ENCODE results near the gene SLC6A7.

The SLC6A7 gene

DNA sequence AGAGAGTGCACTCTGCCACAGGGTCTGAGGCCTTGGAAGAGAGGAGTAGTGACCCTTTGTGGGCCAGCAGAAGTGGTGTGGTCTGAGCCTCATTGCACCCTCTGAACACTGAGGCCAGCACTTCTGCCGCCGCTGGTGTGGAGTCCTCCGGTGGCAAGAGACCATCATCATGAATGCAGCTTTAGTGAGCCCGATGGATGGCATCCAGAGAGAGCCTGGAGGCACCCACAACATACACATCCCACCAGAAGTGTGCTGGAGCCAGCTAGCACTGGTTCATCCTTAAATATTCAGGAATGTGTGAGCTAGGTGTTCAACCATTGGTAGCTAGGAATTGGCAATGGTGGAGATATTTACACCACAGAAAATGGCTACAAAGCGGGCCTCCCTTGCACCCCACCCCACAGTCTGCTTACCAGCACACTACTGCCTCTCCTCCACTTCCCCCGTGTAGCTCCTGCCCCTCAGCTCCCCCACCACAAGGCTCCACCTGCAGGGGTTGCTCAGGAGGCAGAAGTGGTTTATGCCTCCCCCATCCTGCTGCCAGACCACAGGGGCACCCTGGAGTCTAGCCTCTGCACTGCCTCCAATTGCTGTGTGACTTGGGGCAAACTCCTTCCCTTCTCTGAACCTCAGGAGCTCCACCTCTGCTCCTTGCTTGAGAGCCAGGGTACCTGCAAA is 16.4 kb downstream of the SLC6A7 start:
- peak; percentile 79 for DNase-seq (ENCODE audit: low read depth)
- TF ChIP-seq, protein P1, sequence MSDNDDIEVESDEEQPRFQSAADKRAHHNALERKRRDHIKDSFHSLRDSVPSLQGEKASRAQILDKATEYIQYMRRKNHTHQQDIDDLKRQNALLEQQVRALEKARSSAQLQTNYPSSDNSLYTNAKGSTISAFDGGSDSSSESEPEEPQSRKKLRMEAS (IDR thresholded peaks at IDR 0.05; ENCODE audit: low read depth, low read length), result peak; percentile 22
- no peak for TF ChIP-seq MYC (IDR thresholded peaks at IDR 0.05; ENCODE audit: low read depth, low read length)

DNA sequence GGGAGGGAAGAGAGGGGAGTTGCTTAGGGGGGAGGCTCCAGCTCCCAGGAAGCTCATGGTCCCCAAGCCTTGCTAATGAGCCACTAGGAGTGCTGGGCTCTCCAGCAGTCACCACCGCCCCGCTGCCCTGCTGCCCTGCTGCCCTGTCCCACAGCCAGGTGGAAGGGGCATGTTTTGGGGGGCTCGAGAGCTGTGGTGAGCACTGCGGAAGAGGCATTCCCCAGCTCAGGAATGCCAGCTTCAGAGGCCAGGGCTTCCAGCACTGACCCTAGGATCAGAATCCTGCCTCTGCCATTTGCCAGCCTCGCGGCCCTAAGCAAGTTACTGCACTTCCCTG is 16.9 kb downstream of the SLC6A7 start:
- DNase-seq (ENCODE audit: low read depth), result no peak
- TF ChIP-seq, protein P1 (IDR thresholded peaks at IDR 0.05; ENCODE audit: low read depth, low read length), result no peak
- TF ChIP-seq, protein P2, sequence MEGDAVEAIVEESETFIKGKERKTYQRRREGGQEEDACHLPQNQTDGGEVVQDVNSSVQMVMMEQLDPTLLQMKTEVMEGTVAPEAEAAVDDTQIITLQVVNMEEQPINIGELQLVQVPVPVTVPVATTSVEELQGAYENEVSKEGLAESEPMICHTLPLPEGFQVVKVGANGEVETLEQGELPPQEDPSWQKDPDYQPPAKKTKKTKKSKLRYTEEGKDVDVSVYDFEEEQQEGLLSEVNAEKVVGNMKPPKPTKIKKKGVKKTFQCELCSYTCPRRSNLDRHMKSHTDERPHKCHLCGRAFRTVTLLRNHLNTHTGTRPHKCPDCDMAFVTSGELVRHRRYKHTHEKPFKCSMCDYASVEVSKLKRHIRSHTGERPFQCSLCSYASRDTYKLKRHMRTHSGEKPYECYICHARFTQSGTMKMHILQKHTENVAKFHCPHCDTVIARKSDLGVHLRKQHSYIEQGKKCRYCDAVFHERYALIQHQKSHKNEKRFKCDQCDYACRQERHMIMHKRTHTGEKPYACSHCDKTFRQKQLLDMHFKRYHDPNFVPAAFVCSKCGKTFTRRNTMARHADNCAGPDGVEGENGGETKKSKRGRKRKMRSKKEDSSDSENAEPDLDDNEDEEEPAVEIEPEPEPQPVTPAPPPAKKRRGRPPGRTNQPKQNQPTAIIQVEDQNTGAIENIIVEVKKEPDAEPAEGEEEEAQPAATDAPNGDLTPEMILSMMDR (IDR thresholded peaks at IDR 0.05; ENCODE audit: low read depth, low read length), result no peak
- no peak for TF ChIP-seq POLR2A (IDR thresholded peaks at IDR 0.05; ENCODE audit: extremely low read depth, insufficient read length)
- TF ChIP-seq MYC (IDR thresholded peaks at IDR 0.05; ENCODE audit: low read depth, low read length), result no peak
- no peak overlapping the region for H3K4me3 ChIP-seq (ENCODE audit: low read depth, low read length)

More for the DNA sequence above, 16.4 kb downstream of the SLC6A7 start:
- no peak overlapping the region for H3K4me3 ChIP-seq (ENCODE audit: low read depth, low read length)

DNA sequence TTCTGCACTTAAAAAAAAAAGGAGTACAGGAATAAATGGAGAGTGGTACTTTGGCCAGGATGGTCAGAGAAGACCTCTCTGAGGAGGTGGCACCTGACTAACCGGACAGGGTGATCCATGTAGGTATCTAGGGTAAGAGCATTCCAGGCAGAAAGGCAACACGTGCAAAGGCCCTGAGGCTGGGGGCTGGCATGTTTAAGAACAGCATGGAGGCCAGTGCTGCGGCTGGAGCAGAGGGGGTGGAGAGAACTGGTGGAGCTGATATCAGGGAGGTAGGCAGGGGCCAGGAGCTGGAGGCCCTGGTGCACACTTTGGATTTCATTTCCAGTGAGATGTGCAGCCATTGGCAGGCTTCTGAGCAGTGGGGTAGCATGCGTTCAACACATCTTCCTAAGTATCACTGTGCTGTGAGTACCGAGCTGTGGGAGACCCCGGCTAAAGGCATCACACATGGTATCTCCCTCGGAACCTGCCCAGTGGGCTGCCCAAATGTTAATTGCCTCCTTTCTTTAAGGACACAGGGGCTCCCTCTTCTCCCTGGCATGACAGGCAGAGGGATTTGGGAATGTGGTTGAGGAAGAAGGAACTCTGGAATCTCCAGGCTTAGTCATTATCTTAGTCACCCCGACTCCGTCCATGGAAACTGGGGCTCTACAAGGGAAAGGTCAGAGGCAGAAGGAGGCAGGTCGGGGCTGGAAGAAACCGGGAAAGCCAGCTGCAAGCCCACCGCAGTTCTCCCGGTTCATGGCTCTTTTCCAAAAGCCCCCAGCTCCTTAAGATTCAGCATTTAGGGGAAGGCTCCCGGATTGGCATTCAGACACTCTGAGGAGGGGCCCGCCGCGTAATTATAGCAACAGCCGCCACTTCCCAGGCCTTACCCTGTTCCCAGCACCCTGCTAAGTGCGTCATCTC is 18.6 kb downstream of the SLC6A7 start:
- TF ChIP-seq POLR2A (IDR thresholded peaks at IDR 0.05; ENCODE audit: extremely low read depth, insufficient read length), result no peak
- TF ChIP-seq, protein P1 (IDR thresholded peaks at IDR 0.05; ENCODE audit: low read depth, low read length), result no peak
- TF ChIP-seq MYC (IDR thresholded peaks at IDR 0.05; ENCODE audit: low read depth, low read length), result no peak
- TF ChIP-seq, protein P2 (IDR thresholded peaks at IDR 0.05; ENCODE audit: low read depth, low read length), result no peak
- H3K4me3 ChIP-seq (ENCODE audit: low read depth, low read length), result no peak overlapping the region
- DNase-seq (ENCODE audit: low read depth), result no peak

DNA sequence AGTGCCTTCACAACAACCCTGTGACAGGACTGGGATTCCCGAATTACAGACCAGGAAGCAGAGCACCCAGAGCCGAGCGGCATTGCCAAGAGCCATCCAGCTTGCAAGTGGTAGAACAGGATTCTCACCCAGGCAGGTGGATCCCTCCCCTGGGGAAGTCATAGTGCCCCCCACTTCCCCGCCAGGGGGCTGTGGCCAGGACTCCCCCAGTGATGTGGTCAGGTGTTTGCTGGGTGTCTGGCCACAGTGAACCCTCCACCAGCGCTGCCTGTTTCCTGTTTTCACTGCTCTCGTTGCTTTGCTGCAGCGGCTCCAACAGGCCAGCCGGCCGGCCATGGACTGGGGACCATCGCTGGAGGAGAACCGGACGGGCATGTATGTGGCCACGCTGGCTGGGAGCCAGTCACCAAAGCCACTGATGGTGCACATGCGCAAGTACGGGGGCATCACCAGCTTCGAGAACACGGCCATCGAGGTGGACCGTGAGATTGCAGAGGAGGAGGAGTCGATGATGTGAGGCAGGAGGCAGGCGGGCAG is 19.3 kb downstream of the SLC6A7 start:
- TF ChIP-seq, protein P2 (IDR thresholded peaks at IDR 0.05; ENCODE audit: low read depth, low read length), result peak; percentile 12
- TF ChIP-seq, protein P1 (IDR thresholded peaks at IDR 0.05; ENCODE audit: low read depth, low read length), result no peak
- H3K4me3 ChIP-seq (ENCODE audit: low read depth, low read length), result no peak overlapping the region
- peak; percentile 77 for DNase-seq (ENCODE audit: low read depth)

DNA sequence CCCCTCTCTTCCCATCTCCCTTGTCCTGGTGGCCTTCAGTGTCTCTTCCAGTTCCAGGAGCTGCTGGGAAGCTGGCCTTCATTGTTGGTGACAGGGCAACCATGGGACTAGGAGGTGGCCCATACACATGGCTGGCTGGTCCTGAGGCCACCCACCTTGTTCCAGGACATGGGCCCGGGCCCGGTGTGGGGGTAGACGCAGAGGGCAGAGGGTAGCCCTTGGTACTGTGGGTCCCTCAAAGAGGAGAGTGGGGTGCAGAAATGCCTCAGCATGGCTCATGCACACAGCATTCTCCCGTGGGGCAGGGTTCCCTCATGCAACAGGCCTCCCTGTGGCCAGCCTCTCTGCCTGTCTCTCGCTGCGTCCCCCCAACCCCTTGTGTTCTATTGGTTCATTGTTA is 20.8 kb downstream of the SLC6A7 start:
- TF ChIP-seq MYC (IDR thresholded peaks at IDR 0.05; ENCODE audit: low read depth, low read length) (no peak), POLR2A (IDR thresholded peaks at IDR 0.05; ENCODE audit: extremely low read depth, insufficient read length) (no peak)
- TF ChIP-seq, protein P2 (IDR thresholded peaks at IDR 0.05; ENCODE audit: low read depth, low read length), result no peak
- TF ChIP-seq, protein P1 (IDR thresholded peaks at IDR 0.05; ENCODE audit: low read depth, low read length), result no peak
- DNase-seq (ENCODE audit: low read depth), result no peak
- no peak overlapping the region for H3K4me3 ChIP-seq (ENCODE audit: low read depth, low read length)
